ENCODE results near the gene AVL9. TPM values are rescaled to one million over a fixed set of nuclear protein-coding genes. Genes with fewer than 3 reads are reported as not detected.

AVL9 gene
- total and polyA plus RNA-seq, 2 donors (not counting 1 experiment from before 2014, with no cell fraction given) = 15.4 to 48.0 TPM

DNA sequence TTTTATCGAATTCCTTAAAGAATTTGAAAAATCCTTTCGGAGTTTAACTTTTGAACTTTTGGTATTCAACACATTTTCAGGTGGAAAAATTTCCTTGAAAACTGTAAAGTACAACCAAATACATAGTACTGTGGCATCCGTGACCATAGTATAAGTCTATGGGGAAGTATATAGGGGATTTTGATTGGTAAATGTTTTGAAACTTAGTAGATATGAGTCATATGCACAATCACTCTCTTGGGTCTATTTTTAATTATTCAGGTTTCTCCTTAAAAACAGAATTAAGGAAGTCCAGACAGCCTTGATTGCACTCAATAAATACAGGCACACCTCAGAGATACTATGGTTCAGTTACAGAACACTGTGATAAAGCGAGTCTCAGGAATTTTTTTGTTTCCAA lies 64.2 kb downstream of the AVL9 start:
- H3K9me3 Mint-ChIP-seq (ENCODE audit: insufficient read depth) = no peaks in the 10 kb centered on the region
- H4K20me1 ChIP-seq (ENCODE audit: control insufficient read depth, insufficient read depth, low read length, poor library complexity, severe bottlenecking) = no peaks in the 10 kb centered on the region
- no peak overlapping the region for H3K27ac Mint-ChIP-seq

DNA sequence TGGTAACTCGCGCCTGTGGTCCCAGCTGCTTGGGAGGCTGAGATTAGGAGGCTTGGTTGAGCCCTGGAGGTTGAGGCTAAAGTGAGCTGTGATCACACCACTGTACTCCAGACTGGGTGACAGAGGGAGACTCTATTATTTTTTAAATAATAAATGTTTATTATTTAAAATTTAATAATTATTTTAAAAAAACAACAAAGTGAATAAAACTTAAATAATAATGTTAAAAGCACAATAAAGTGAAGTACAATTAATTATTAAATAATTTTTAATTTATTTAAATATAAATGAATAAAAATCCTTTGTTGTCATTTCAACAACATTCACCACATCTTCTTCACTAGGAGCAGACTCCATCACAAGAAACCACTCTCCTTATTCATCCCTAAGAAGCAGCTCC lies 64.8 kb downstream of the AVL9 start:
- Mint-ChIP-seq H3K4me3 (no peak overlapping the region), H3K27ac (no peak overlapping the region), H3K9me3 (ENCODE audit: insufficient read depth) (no peaks in the 10 kb centered on the region), H3K27me3 (no peaks in the 10 kb centered on the region), H3K4me1 (no peaks in the 10 kb centered on the region)
- no peak overlapping the region for H3K27ac ChIP-seq (ENCODE audit: low read length in 2 of 2)
- no peak for DNase-seq
- peaks cover 4% of the 10 kb centered on the region for H4K20me1 ChIP-seq (ENCODE audit: control insufficient read depth, insufficient read depth, low read length, poor library complexity, severe bottlenecking)
- no peak overlapping the region for H2AFZ ChIP-seq (ENCODE audit: insufficient read depth, low read depth, low read length, poor library complexity, severe bottlenecking)
- CTCF ChIA-PET = no interaction called here
- H3K27me3 ChIP-seq (replicated peaks in 1 of 4; ENCODE audit: control extremely low read depth in 1 of 4, control insufficient read depth in 3 of 4, insufficient read depth in 4 of 4, low read length in 3 of 4) = no peaks in the 10 kb centered on the region
- no peaks in the 10 kb centered on the region for H3K9me3 ChIP-seq (ENCODE audit: control extremely low read depth in 1 of 3, control insufficient read depth in 2 of 3, insufficient read depth in 1 of 3, low read length in 2 of 3)
- H3K79me2 ChIP-seq (ENCODE audit: control insufficient read depth, insufficient read depth, low read length) = no peaks in the 10 kb centered on the region
- no peaks in the 10 kb centered on the region for H3K4me1 ChIP-seq (ENCODE audit: control insufficient read depth in 2 of 2, insufficient read depth in 2 of 2, low read length in 2 of 2)
- H3K36me3 ChIP-seq (replicated peaks in 1 of 2; ENCODE audit: control extremely low read depth in 1 of 2, control insufficient read depth in 1 of 2, extremely low read depth in 1 of 2, insufficient read depth in 2 of 2, low read length in 1 of 2) = peaks cover 4 to 50% of the 10 kb centered on the region in 2 experiments
- H3K4me3 ChIP-seq (ENCODE audit: control extremely low read depth in 1 of 5, extremely low read depth in 1 of 5, insufficient read depth in 1 of 5, low read depth in 2 of 5, low read length in 4 of 5) = no peak overlapping the region
- H3K4me2 ChIP-seq (replicated peaks; ENCODE audit: low read depth, low read length, poor library complexity, severe bottlenecking) = no peak overlapping the region
- intact Hi-C loops (cut with micrococcal nuclease) = no loop called here
- TF ChIP-seq EZH2 (IDR thresholded peaks at IDR 0.05; ENCODE audit: borderline replicate concordance, insufficient read depth, low read depth, low read length, poor library complexity, severe bottlenecking) = no peak
- TF ChIP-seq, protein P1, sequence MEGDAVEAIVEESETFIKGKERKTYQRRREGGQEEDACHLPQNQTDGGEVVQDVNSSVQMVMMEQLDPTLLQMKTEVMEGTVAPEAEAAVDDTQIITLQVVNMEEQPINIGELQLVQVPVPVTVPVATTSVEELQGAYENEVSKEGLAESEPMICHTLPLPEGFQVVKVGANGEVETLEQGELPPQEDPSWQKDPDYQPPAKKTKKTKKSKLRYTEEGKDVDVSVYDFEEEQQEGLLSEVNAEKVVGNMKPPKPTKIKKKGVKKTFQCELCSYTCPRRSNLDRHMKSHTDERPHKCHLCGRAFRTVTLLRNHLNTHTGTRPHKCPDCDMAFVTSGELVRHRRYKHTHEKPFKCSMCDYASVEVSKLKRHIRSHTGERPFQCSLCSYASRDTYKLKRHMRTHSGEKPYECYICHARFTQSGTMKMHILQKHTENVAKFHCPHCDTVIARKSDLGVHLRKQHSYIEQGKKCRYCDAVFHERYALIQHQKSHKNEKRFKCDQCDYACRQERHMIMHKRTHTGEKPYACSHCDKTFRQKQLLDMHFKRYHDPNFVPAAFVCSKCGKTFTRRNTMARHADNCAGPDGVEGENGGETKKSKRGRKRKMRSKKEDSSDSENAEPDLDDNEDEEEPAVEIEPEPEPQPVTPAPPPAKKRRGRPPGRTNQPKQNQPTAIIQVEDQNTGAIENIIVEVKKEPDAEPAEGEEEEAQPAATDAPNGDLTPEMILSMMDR (IDR thresholded peaks at IDR 0.05) = no peak
- ATAC-seq (ENCODE audit: low read depth) = no peak
- no CpG with 5 or more reads among the region's 2 CpGs for WGBS (ENCODE audit: insufficient coverage)
- POLR2A ChIA-PET = no interaction called here
- no peak overlapping the region for H3K9ac ChIP-seq (ENCODE audit: low read length)

More for the DNA sequence above, 64.2 kb downstream of the AVL9 start:
- Histone ChIP-seq H3K27ac (ENCODE audit: low read length in 2 of 2) (no peak overlapping the region), H3K9me3 (ENCODE audit: control extremely low read depth in 1 of 3, control insufficient read depth in 2 of 3, insufficient read depth in 1 of 3, low read length in 2 of 3) (no peaks in the 10 kb centered on the region), H3K4me3 (ENCODE audit: control extremely low read depth in 1 of 5, extremely low read depth in 1 of 5, insufficient read depth in 1 of 5, low read depth in 2 of 5, low read length in 4 of 5) (no peak overlapping the region), H2AFZ (ENCODE audit: insufficient read depth, low read depth, low read length, poor library complexity, severe bottlenecking) (no peak overlapping the region), H3K27me3 (replicated peaks in 1 of 4; ENCODE audit: control extremely low read depth in 1 of 4, control insufficient read depth in 3 of 4, insufficient read depth in 4 of 4, low read length in 3 of 4) (no peaks in the 10 kb centered on the region), H3K36me3 (replicated peaks in 1 of 2; ENCODE audit: control extremely low read depth in 1 of 2, control insufficient read depth in 1 of 2, extremely low read depth in 1 of 2, insufficient read depth in 2 of 2, low read length in 1 of 2) (peaks cover 4 to 53% of the 10 kb centered on the region in 2 experiments), H3K4me1 (ENCODE audit: control insufficient read depth in 2 of 2, insufficient read depth in 2 of 2, low read length in 2 of 2) (no peaks in the 10 kb centered on the region), H3K9ac (ENCODE audit: low read length) (no peak overlapping the region), H3K4me2 (replicated peaks; ENCODE audit: low read depth, low read length, poor library complexity, severe bottlenecking) (no peak overlapping the region), H3K79me2 (ENCODE audit: control insufficient read depth, insufficient read depth, low read length) (no peaks in the 10 kb centered on the region)
- DNase-seq (no peak), ATAC-seq (ENCODE audit: low read depth) (no peak)
- CTCF ChIA-PET = no interaction called here
- POLR2A ChIA-PET = no interaction called here
- intact Hi-C loops (cut with micrococcal nuclease) = no loop called here
- Mint-ChIP-seq H3K4me1 (no peaks in the 10 kb centered on the region), H3K27me3 (no peaks in the 10 kb centered on the region), H3K4me3 (no peak overlapping the region)
- TF ChIP-seq EZH2 (IDR thresholded peaks at IDR 0.05; ENCODE audit: borderline replicate concordance, insufficient read depth, low read depth, low read length, poor library complexity, severe bottlenecking) = no peak
- TF ChIP-seq, protein P1 (IDR thresholded peaks at IDR 0.05) = no peak
- WGBS (ENCODE audit: insufficient coverage) = no CpG with 5 or more reads among the region's 4 CpGs
